HG03108 (cell line): Measurements from ENCODE around the gene SH2D4B.
A peak's percentile ranks its signal among the peaks of the same experiment; 100 is the strongest.

Experiments
- ATAC-seq: cut with Tn5 transposase; IDR thresholded peaks from one replicate; pipeline ENCODE4 v1.9.1; 2021; ENCODE audit warnings: moderate library complexity; ENCODE audit not compliant: unreplicated experiment

The SH2D4B gene

GRCh38 chr10:80674809-80675208, 137.1 kb downstream of the SH2D4B start:
- no peak for ATAC-seq

- ATAC-seq, result no peak
These were observed 143.4 kb downstream of the SH2D4B start for GRCh38 chr10:80681142-80681541.

- peak; percentile 69 for ATAC-seq
These were observed 146.6 kb downstream of the SH2D4B start for GRCh38 chr10:80684259-80684658.

- no peak for ATAC-seq
These were observed 147.7 kb downstream of the SH2D4B start for GRCh38 chr10:80685355-80685754.

- ATAC-seq, result no peak
These were observed 149.2 kb downstream of the SH2D4B start for GRCh38 chr10:80686734-80687475.

GRCh38 chr10:80687476-80687789, 149.7 kb downstream of the SH2D4B start:
- ATAC-seq, result no peak

GRCh38 chr10:80690434-80690833, 152.7 kb downstream of the SH2D4B start:
- no peak for ATAC-seq

GRCh38 chr10:80691441-80691840, 153.7 kb downstream of the SH2D4B start:
- no peak for ATAC-seq

GRCh38 chr10:80693565-80693964, 155.9 kb downstream of the SH2D4B start:
- no peak for ATAC-seq

GRCh38 chr10:80694930-80695329, 157.2 kb downstream of the SH2D4B start:
- ATAC-seq, result no peak
